A673 (cell line): Measurements from ENCODE around the gene LRRN4. TPM values are rescaled to one million over a fixed set of nuclear protein-coding genes. Genes with fewer than 3 reads are reported as not detected.

ENCODE experiments used
- BruUV-seq: library from RNA; stranded (reverse); fragments of 400-500 nt; replicated peaks from 2 replicates; lab custom pipeline; 2021; lab: Mats Ljungman, UMichigan
- CTCF ChIA-PET: fragments of 300-600 bp; sonication (Branson Sonifier 250); formaldehyde crosslinking; loops from one replicate; lab custom pipeline; 2022; ENCODE audit warnings: antibody characterized with exemption; lab: Charles Lee
- POLR2A ChIA-PET: fragments of 300-600 bp; sonication (Branson Sonifier 250); formaldehyde crosslinking; loops from one replicate; lab custom pipeline; 2022; ENCODE audit warnings: antibody characterized with exemption; ENCODE audit not compliant: low non-redundant PET; lab: Charles Lee
- DNase-seq: peaks from one replicate; pipeline ENCODE4 v3.0.0-alpha.2; 2015; ENCODE audit warnings: low spot score
- H3K27ac ChIP-seq: fragments of 200-600 bp; sonication (generic); 2 replicates; pipeline ENCODE4 v1.5.1; 2016; ENCODE audit warnings: mixed run types, low read depth, mild to moderate bottlenecking, mixed read lengths, antibody characterized with exemption, low read length; ENCODE audit not compliant: poor library complexity, severe bottlenecking
- H3K27me3 ChIP-seq: fragments of 200-600 bp; sonication (generic); replicated peaks from 2 replicates; pipeline ENCODE4 v1.6.1; 2017; ENCODE audit warnings: mixed run types, low read depth, mild to moderate bottlenecking, mixed read lengths, antibody characterized with exemption, low read length; ENCODE audit not compliant: insufficient read depth, poor library complexity
- H3K36me3 ChIP-seq: fragments of 200-600 bp; sonication (generic); 2 replicates; pipeline ENCODE4 v1.6.1; 2016; ENCODE audit warnings: mixed run types, mild to moderate bottlenecking, mixed read lengths, antibody characterized with exemption, low read length; ENCODE audit not compliant: insufficient read depth, poor library complexity, severe bottlenecking
- H3K4me1 ChIP-seq: fragments of 200-600 bp; sonication (generic); 2 replicates; pipeline ENCODE4 v1.6.1; 2017; ENCODE audit warnings: mixed run types, mild to moderate bottlenecking, mixed read lengths, antibody characterized with exemption, low read length; ENCODE audit not compliant: insufficient read depth, poor library complexity, severe bottlenecking
- H3K4me3 ChIP-seq: fragments of 200-600 bp; sonication (generic); 2 replicates; pipeline ENCODE4 v1.5.1; 2016; ENCODE audit warnings: low read depth, mixed run types, mild to moderate bottlenecking, mixed read lengths, low read length; ENCODE audit not compliant: poor library complexity, severe bottlenecking
- H3K9me3 ChIP-seq: fragments of 200-600 bp; sonication (generic); 2 replicates; pipeline ENCODE4 v1.6.1; 2016; ENCODE audit warnings: mixed run types, low read depth, mild to moderate bottlenecking, mixed read lengths, antibody characterized with exemption, low read length; ENCODE audit not compliant: poor library complexity, severe bottlenecking
- EZH2 ChIP-seq: fragments of 200-600 bp; sonication (generic); IDR thresholded peaks from 2 replicates; pipeline ENCODE4 v1.6.1; 2017; ENCODE audit warnings: borderline replicate concordance, low read depth, mild to moderate bottlenecking, mixed read lengths, antibody characterized with exemption, low read length; ENCODE audit not compliant: poor library complexity, severe bottlenecking
- intact Hi-C: fragments of 100-400 bp; cut with micrococcal nuclease; formaldehyde crosslinking; loops from one replicate; pipeline ENCODE4 v1.10.0; 2022; ENCODE audit not compliant: unreplicated experiment
- total RNA-seq: library from RNA; stranded (reverse); gene quantifications from 2 replicates; pipeline ENCODE4 v1.2.3, GENCODE V29; 2021
- TF ChIP-seq, protein P1 (sequence below): fragments of 300-800, 200-600 bp; sonication (generic); conservative IDR thresholded peaks from 2 replicates; pipeline ENCODE4 v1.5.1; 2017; ENCODE audit warnings: low read depth, mild to moderate bottlenecking, antibody characterized with exemption, low read length, moderate library complexity, mixed read lengths

LRRN4 gene
- total RNA-seq, 1 experiment from 2014 or later = not detected

- no peaks in the 10 kb centered on the region for H3K27me3 ChIP-seq
- no TSS peak for BruUV-seq
- no peak overlapping the region for H3K4me3 ChIP-seq
- TF ChIP-seq EZH2 = no peak
- TF ChIP-seq, protein P1, sequence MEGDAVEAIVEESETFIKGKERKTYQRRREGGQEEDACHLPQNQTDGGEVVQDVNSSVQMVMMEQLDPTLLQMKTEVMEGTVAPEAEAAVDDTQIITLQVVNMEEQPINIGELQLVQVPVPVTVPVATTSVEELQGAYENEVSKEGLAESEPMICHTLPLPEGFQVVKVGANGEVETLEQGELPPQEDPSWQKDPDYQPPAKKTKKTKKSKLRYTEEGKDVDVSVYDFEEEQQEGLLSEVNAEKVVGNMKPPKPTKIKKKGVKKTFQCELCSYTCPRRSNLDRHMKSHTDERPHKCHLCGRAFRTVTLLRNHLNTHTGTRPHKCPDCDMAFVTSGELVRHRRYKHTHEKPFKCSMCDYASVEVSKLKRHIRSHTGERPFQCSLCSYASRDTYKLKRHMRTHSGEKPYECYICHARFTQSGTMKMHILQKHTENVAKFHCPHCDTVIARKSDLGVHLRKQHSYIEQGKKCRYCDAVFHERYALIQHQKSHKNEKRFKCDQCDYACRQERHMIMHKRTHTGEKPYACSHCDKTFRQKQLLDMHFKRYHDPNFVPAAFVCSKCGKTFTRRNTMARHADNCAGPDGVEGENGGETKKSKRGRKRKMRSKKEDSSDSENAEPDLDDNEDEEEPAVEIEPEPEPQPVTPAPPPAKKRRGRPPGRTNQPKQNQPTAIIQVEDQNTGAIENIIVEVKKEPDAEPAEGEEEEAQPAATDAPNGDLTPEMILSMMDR = no peak
- no peaks in the 10 kb centered on the region for H3K36me3 ChIP-seq
- DNase-seq = no peak
- no peaks in the 10 kb centered on the region for H3K9me3 ChIP-seq
- intact Hi-C loops = no loop called here
- H3K27ac ChIP-seq = no peak overlapping the region
- ChIA-PET CTCF (no interaction called here), POLR2A (no interaction called here)
- H3K4me1 ChIP-seq = no peaks in the 10 kb centered on the region
These were observed 46.4 kb upstream of the LRRN4 start for GRCh38 chr20:6100246-6100645.

DNA sequence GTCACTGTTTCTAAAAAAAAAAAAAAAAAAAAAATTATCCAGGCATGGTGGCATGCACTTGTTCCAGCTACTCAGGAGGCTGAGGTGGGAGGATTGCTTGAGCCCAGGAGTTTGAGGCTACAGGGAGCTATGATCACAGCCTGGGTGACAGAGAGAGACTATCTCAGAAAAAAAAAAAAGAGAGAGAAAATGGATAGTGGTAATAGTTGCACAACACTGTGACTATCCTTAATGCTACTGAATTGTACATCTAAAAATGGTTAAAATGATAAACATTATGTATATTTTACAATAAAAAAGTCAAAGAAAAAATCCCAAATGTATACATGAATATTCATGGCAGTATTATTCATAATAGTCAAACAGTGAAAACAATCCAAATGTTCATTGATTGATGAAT, 46.0 kb upstream of the LRRN4 start:
- no peak for TF ChIP-seq EZH2
- TF ChIP-seq, protein P1 = no peak
- Histone ChIP-seq H3K36me3 (no peaks in the 10 kb centered on the region), H3K9me3 (no peaks in the 10 kb centered on the region), H3K4me3 (no peak overlapping the region), H3K27me3 (no peaks in the 10 kb centered on the region), H3K27ac (no peak overlapping the region), H3K4me1 (no peaks in the 10 kb centered on the region)
- no TSS peak for BruUV-seq
- CTCF ChIA-PET = no interaction called here
- DNase-seq = no peak
- intact Hi-C loops = no loop called here
- POLR2A ChIA-PET = interaction anchor here (0.6 kb wide), 1 partner anchor 1350 kb away, joined by 11 read pairs; no protein-coding TSS in a partner anchor

DNA sequence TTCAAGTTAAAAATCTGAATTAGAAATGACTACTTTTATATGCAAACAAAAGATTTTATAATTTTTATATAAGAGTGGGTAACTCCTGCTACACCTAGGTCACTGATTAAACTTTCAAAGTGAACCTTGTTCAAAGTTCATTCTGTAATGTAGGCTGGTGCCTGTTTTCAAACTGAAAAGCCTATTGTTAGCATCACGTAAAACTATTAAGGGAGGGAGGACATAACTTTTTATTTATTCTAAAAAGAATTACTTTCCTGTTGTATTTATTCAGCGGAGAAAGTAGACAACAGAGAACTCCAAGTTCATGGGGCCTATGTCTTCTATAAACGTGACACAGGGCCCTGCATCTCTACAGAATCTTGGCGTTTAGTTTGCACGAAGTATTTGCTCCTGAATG, 41.5 kb upstream of the LRRN4 start:
- Histone ChIP-seq H3K4me3 (no peak overlapping the region), H3K27me3 (no peaks in the 10 kb centered on the region), H3K27ac (no peak overlapping the region), H3K9me3 (no peaks in the 10 kb centered on the region), H3K4me1 (no peaks in the 10 kb centered on the region), H3K36me3 (no peaks in the 10 kb centered on the region)
- TF ChIP-seq, protein P1 = no peak
- POLR2A ChIA-PET = no interaction called here
- BruUV-seq = no TSS peak
- intact Hi-C loops = no loop called here
- CTCF ChIA-PET = no interaction called here
- DNase-seq = no peak
